GM23338 (cell line): Measurements from ENCODE around the gene PFKM. TPM values are rescaled to one million over a fixed set of nuclear protein-coding genes. Genes with fewer than 3 reads are reported as not detected.

Source experiments
- ATAC-seq: fragments of 200-7000 bp; cut with Tn5 transposase; 3 replicates; pipeline ENCODE4 v1.9.1; 2020
- DNase-seq: peaks from one replicate; pipeline ENCODE4 v3.0.0-alpha.2; 2015; ENCODE audit warnings: low spot score
- H2AFZ ChIP-seq: fragments of 200-600 bp; sonication (generic); 2 replicates; pipeline ENCODE4 v1.8.0; 2016; ENCODE audit warnings: antibody characterized with exemption, mild to moderate bottlenecking, moderate library complexity
- H3F3A ChIP-seq: fragments of 200-600 bp; sonication (generic); replicated peaks from 2 replicates; pipeline ENCODE4 v1.8.0; 2017; ENCODE audit warnings: antibody characterized with exemption, mixed run types, low read depth
- H3K27ac ChIP-seq: fragments of 200-600 bp; sonication (generic); 2 replicates; pipeline ENCODE4 v1.6.1; 2016; ENCODE audit warnings: low read depth
- H3K27me3 ChIP-seq: fragments of 200-600 bp; sonication (generic); 2 replicates; pipeline ENCODE4 v1.8.0; 2016; ENCODE audit warnings: mild to moderate bottlenecking, mixed run types, moderate library complexity; ENCODE audit not compliant: insufficient read depth
- H3K36me3 ChIP-seq: fragments of 200-600 bp; sonication (generic); 2 replicates; pipeline ENCODE4 v1.8.0; 2016; ENCODE audit warnings: mild to moderate bottlenecking; ENCODE audit not compliant: insufficient read depth
- H3K4me1 ChIP-seq: fragments of 200-600 bp; sonication (generic); 2 replicates; pipeline ENCODE4 v1.8.0; 2016; ENCODE audit warnings: mild to moderate bottlenecking, moderate library complexity; ENCODE audit not compliant: insufficient read depth
- H3K4me2 ChIP-seq: fragments of 200-600 bp; sonication (generic); 2 replicates; pipeline ENCODE4 v1.7.1; 2017; ENCODE audit warnings: mixed run types
- H3K4me3 ChIP-seq: fragments of 200-600 bp; sonication (generic); 2 replicates; pipeline ENCODE4 v1.6.1; 2016; ENCODE audit warnings: mixed run types
- H3K79me2 ChIP-seq: fragments of 200-600 bp; sonication (generic); replicated peaks from 2 replicates; pipeline ENCODE4 v1.8.0; 2017; ENCODE audit warnings: mild to moderate bottlenecking; ENCODE audit not compliant: insufficient read depth
- H3K9me2 ChIP-seq: fragments of 200-600 bp; sonication (generic); 2 replicates; pipeline ENCODE4 v1.8.0; 2017; ENCODE audit not compliant: insufficient read depth
- H4K20me1 ChIP-seq: fragments of 200-600 bp; sonication (generic); replicated peaks from 2 replicates; pipeline ENCODE4 v1.8.0; 2017; ENCODE audit warnings: mild to moderate bottlenecking; ENCODE audit not compliant: insufficient read depth
- H3K27ac Mint-ChIP-seq: 2 replicates; pipeline ENCODE4 v1.8.0; 2020; ENCODE audit warnings: inconsistent platforms, mild to moderate bottlenecking, moderate library complexity, mixed read lengths
- H3K27me3 Mint-ChIP-seq: 3 replicates; pipeline ENCODE4 v1.8.0; 2022; ENCODE audit warnings: low read depth, mild to moderate bottlenecking, moderate library complexity, mixed read lengths, inconsistent platforms; ENCODE audit not compliant: insufficient read depth, poor library complexity
- H3K36me3 Mint-ChIP-seq: 3 replicates; pipeline ENCODE4 v1.8.0; 2021; ENCODE audit warnings: low read depth, mild to moderate bottlenecking, inconsistent platforms, moderate library complexity, mixed read lengths
- H3K4me1 Mint-ChIP-seq: 3 replicates; pipeline ENCODE4 v1.8.0; 2020; ENCODE audit warnings: mild to moderate bottlenecking, inconsistent platforms, mixed read lengths
- H3K4me3 Mint-ChIP-seq: 3 replicates; pipeline ENCODE4 v1.8.0; 2021; ENCODE audit warnings: moderate library complexity, mild to moderate bottlenecking, inconsistent platforms, mixed read lengths
- H3K9me3 Mint-ChIP-seq: 3 replicates; pipeline ENCODE4 v1.8.0; 2020; ENCODE audit warnings: moderate library complexity, mild to moderate bottlenecking, inconsistent platforms, mixed read lengths
- CREB1 ChIP-seq: fragments of 250-450 bp; sonication (Bioruptor Pico); IDR thresholded peaks from 2 replicates; pipeline ENCODE4 v1.5.0; 2020; ENCODE audit warnings: low read depth, mild to moderate bottlenecking, moderate library complexity
- CTCF ChIP-seq, 2 experiments: fragments of 200-600 bp in 1 of 2; sonication (generic) in 1 of 2; conservative IDR thresholded peaks; 2 replicates each; pipeline versions ENCODE4 v1.5.1 to v1.6.1; 2016 to 2017; ENCODE audit warnings: antibody characterized with exemption in 2 of 2, low read depth in 2 of 2, mild to moderate bottlenecking in 2 of 2, moderate library complexity in 1 of 2
- ETS1 ChIP-seq: IDR thresholded peaks from 2 replicates; pipeline ENCODE4 v1.6.1; 2016; ENCODE audit warnings: antibody characterized with exemption
- EZH2 ChIP-seq: fragments of 200-600 bp; sonication (generic); IDR thresholded peaks from one replicate; pipeline ENCODE4 v1.8.0; 2017; ENCODE audit warnings: antibody characterized with exemption, mild to moderate bottlenecking, low read depth; ENCODE audit not compliant: unreplicated experiment
- EZH2phosphoT487 ChIP-seq: fragments of 200-600 bp; sonication (generic); IDR thresholded peaks from one replicate; pipeline ENCODE4 v1.8.1; 2018; ENCODE audit warnings: antibody characterized with exemption; ENCODE audit not compliant: unreplicated experiment
- JUNB ChIP-seq: IDR thresholded peaks from one replicate; pipeline ENCODE4 v1.6.1; 2016; ENCODE audit warnings: antibody characterized with exemption; ENCODE audit not compliant: unreplicated experiment
- NANOG ChIP-seq: IDR thresholded peaks from 2 replicates; pipeline ENCODE4 v1.6.1; 2016; ENCODE audit warnings: antibody characterized with exemption, borderline replicate concordance
- POLR2AphosphoS5 ChIP-seq: IDR thresholded peaks from 2 replicates; pipeline ENCODE4 v1.6.1; 2016; ENCODE audit warnings: antibody characterized with exemption, low read depth
- STAT1 ChIP-seq: IDR thresholded peaks from one replicate; pipeline ENCODE4 v1.6.1; 2016; ENCODE audit warnings: antibody characterized with exemption; ENCODE audit not compliant: unreplicated experiment
- ZNF114 ChIP-seq: fragments of 250-450 bp; sonication (Bioruptor Pico); IDR thresholded peaks from 2 replicates; pipeline ENCODE4 v1.5.0; 2020; ENCODE audit warnings: mild to moderate bottlenecking, moderate library complexity
- ZNF331 ChIP-seq: fragments of 250-450 bp; sonication (Bioruptor Pico); IDR thresholded peaks from 2 replicates; pipeline ENCODE4 v1.5.0; 2020; ENCODE audit warnings: low read depth, mild to moderate bottlenecking, moderate library complexity
- polyA plus RNA-seq: library from polyadenylated mRNA; unstranded; fragments of >200 nt; fragmentation: Nextera tagmentation; extraction: Ambion mirVana; gene quantifications from 2 replicates; pipeline ENCODE4 v1.2.1, GENCODE V29; 2016
- total RNA-seq: library from RNA; depleted of rRNA; stranded (reverse); fragments of >200 nt; shearing (Covaris generic); gene quantifications from 2 replicates; pipeline ENCODE4 v1.2.3, GENCODE V29; 2014
- TF ChIP-seq, protein P1 (sequence below): fragments of 250-450 bp; sonication (Bioruptor Pico); IDR thresholded peaks from 2 replicates; pipeline ENCODE4 v1.5.0; 2020; ENCODE audit warnings: mild to moderate bottlenecking, moderate library complexity
- TF ChIP-seq, protein P2 (sequence below): IDR thresholded peaks from one replicate; pipeline ENCODE4 v1.6.1; 2018; ENCODE audit warnings: antibody characterized with exemption; ENCODE audit not compliant: unreplicated experiment

PFKM gene
- total and polyA plus RNA-seq, 2 experiments from 2014 or later, result 47.2 to 82.5 TPM

- peaks cover 14% of the 10 kb centered on the region; the same call in 1 of the 2 replicates for H3K36me3 ChIP-seq
- DNase-seq (no peak), ATAC-seq (no peak)
- no peak overlapping the region for H3K4me3 Mint-ChIP-seq
- TF ChIP-seq ETS1, result no peak
- TF ChIP-seq, protein P1, sequence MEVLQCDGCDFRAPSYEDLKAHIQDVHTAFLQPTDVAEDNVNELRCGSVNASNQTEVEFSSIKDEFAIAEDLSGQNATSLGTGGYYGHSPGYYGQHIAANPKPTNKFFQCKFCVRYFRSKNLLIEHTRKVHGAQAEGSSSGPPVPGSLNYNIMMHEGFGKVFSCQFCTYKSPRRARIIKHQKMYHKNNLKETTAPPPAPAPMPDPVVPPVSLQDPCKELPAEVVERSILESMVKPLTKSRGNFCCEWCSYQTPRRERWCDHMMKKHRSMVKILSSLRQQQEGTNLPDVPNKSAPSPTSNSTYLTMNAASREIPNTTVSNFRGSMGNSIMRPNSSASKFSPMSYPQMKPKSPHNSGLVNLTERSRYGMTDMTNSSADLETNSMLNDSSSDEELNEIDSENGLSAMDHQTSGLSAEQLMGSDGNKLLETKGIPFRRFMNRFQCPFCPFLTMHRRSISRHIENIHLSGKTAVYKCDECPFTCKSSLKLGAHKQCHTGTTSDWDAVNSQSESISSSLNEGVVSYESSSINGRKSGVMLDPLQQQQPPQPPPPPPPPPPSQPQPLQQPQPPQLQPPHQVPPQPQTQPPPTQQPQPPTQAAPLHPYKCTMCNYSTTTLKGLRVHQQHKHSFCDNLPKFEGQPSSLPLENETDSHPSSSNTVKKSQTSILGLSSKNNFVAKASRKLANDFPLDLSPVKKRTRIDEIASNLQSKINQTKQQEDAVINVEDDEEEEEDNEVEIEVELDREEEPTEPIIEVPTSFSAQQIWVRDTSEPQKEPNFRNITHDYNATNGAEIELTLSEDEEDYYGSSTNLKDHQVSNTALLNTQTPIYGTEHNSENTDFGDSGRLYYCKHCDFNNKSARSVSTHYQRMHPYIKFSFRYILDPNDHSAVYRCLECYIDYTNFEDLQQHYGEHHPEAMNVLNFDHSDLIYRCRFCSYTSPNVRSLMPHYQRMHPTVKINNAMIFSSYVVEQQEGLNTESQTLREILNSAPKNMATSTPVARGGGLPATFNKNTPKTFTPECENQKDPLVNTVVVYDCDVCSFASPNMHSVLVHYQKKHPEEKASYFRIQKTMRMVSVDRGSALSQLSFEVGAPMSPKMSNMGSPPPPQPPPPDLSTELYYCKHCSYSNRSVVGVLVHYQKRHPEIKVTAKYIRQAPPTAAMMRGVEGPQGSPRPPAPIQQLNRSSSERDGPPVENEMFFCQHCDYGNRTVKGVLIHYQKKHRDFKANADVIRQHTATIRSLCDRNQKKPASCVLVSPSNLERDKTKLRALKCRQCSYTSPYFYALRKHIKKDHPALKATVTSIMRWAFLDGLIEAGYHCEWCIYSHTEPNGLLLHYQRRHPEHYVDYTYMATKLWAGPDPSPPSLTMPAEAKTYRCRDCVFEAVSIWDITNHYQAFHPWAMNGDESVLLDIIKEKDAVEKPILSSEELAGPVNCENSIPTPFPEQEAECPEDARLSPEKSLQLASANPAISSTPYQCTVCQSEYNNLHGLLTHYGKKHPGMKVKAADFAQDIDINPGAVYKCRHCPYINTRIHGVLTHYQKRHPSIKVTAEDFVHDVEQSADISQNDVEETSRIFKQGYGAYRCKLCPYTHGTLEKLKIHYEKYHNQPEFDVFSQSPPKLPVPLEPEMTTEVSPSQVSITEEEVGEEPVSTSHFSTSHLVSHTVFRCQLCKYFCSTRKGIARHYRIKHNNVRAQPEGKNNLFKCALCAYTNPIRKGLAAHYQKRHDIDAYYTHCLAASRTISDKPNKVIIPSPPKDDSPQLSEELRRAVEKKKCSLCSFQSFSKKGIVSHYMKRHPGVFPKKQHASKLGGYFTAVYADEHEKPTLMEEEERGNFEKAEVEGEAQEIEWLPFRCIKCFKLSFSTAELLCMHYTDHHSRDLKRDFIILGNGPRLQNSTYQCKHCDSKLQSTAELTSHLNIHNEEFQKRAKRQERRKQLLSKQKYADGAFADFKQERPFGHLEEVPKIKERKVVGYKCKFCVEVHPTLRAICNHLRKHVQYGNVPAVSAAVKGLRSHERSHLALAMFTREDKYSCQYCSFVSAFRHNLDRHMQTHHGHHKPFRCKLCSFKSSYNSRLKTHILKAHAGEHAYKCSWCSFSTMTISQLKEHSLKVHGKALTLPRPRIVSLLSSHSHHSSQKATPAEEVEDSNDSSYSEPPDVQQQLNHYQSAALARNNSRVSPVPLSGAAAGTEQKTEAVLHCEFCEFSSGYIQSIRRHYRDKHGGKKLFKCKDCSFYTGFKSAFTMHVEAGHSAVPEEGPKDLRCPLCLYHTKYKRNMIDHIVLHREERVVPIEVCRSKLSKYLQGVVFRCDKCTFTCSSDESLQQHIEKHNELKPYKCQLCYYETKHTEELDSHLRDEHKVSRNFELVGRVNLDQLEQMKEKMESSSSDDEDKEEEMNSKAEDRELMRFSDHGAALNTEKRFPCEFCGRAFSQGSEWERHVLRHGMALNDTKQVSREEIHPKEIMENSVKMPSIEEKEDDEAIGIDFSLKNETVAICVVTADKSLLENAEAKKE, result no peak
- no peak for TF ChIP-seq ZNF331 (CRISPR knock-in tag)
- TF ChIP-seq, protein P2, sequence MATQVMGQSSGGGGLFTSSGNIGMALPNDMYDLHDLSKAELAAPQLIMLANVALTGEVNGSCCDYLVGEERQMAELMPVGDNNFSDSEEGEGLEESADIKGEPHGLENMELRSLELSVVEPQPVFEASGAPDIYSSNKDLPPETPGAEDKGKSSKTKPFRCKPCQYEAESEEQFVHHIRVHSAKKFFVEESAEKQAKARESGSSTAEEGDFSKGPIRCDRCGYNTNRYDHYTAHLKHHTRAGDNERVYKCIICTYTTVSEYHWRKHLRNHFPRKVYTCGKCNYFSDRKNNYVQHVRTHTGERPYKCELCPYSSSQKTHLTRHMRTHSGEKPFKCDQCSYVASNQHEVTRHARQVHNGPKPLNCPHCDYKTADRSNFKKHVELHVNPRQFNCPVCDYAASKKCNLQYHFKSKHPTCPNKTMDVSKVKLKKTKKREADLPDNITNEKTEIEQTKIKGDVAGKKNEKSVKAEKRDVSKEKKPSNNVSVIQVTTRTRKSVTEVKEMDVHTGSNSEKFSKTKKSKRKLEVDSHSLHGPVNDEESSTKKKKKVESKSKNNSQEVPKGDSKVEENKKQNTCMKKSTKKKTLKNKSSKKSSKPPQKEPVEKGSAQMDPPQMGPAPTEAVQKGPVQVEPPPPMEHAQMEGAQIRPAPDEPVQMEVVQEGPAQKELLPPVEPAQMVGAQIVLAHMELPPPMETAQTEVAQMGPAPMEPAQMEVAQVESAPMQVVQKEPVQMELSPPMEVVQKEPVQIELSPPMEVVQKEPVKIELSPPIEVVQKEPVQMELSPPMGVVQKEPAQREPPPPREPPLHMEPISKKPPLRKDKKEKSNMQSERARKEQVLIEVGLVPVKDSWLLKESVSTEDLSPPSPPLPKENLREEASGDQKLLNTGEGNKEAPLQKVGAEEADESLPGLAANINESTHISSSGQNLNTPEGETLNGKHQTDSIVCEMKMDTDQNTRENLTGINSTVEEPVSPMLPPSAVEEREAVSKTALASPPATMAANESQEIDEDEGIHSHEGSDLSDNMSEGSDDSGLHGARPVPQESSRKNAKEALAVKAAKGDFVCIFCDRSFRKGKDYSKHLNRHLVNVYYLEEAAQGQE, result no peak
- TF ChIP-seq ZNF114, result no peak
- no peak for TF ChIP-seq CTCF (conservative IDR thresholded peaks at IDR 0.05; ENCODE audit: low read depth in 2 of 2)
- TF ChIP-seq CREB1 (CRISPR knock-in tag), result no peak
- TF ChIP-seq POLR2AphosphoS5, result no peak
- TF ChIP-seq EZH2, result no peak
- TF ChIP-seq STAT1, result no peak
- no peak for TF ChIP-seq JUNB
- no peak for TF ChIP-seq NANOG
- TF ChIP-seq EZH2phosphoT487, result no peak
- H3K4me1 Mint-ChIP-seq, result no peaks in the 10 kb centered on the region
- no peak overlapping the region for H3K4me3 ChIP-seq
- no peaks in the 10 kb centered on the region for H3K9me2 ChIP-seq
- no peak overlapping the region for H2AFZ ChIP-seq
- no peaks in the 10 kb centered on the region for H3K79me2 ChIP-seq
- H3F3A ChIP-seq, result no peaks in the 10 kb centered on the region
- H3K36me3 Mint-ChIP-seq, result peaks cover 34% of the 10 kb centered on the region
- H3K27me3 Mint-ChIP-seq, result peaks cover 3% of the 10 kb centered on the region
- H3K27me3 ChIP-seq, result no peaks in the 10 kb centered on the region
- H3K4me1 ChIP-seq, result no peaks in the 10 kb centered on the region
- H3K9me3 Mint-ChIP-seq, result no peaks in the 10 kb centered on the region
- H4K20me1 ChIP-seq, result peaks cover 4% of the 10 kb centered on the region; the same call in 1 of the 2 replicates
- no peak overlapping the region for H3K4me2 ChIP-seq
- H3K27ac Mint-ChIP-seq, result no peak overlapping the region
- H3K27ac ChIP-seq, result no peak overlapping the region
Measured at GRCh38 chr12:48080285-48080684, 38.9 kb upstream of the PFKM start.
